GM12872 (cell line): ENCODE results near the gene SPRYD7.

Source experiments
- CTCF ChIP-seq: IDR thresholded peaks from 3 replicates; pipeline ENCODE4 v1.5.1; 2011; ENCODE audit warnings: low read depth, mild to moderate bottlenecking, low read length, moderate library complexity; ENCODE audit not compliant: insufficient read depth

SPRYD7 gene

DNA sequence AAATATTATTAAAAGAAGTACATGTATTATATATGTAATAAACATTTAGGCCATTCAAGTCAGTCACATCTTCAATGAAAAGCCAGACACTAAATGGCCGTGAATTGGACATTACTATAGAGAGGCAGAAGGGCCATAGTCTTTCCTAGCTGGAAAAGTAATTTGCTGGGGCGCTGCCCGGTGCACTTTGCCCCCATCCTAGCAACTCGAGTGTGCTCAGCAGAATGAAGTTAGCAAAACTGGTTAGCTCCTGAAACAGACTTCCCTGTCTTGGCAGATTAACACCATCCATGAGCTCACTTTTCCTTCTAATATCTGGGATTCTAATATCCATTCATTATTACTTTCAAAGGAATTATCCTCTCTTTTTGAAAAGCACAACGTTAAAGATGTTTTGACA lies 2.8 kb upstream of the SPRYD7 start:
- no peak for TF ChIP-seq CTCF

DNA sequence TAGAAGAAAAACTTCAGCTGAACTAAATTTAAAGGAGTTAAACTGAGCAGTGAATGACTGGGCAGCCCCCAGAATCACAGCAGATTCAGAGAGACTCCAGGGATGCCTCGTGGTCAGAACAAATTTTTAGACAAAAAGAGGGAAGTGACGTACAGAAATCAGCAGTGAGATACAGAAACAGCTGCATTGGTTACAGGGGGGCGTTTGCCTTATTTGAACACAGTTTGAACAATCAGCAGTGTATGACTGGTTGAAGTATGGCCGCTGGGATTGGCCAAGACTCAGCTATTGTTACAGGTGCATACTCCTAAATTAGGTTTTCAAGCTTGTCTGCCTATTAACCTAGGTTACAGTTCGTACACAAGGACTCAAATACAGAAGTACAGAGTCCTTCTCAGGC lies 2.2 kb upstream of the SPRYD7 start:
- no peak for TF ChIP-seq CTCF

- TF ChIP-seq CTCF, result no peak
These were observed 781 bp upstream of the SPRYD7 start for GRCh38 chr13:49936968-49937273.

- TF ChIP-seq CTCF, result no peak
These were observed 717 bp downstream of the SPRYD7 start for GRCh38 chr13:49935171-49936074.

DNA sequence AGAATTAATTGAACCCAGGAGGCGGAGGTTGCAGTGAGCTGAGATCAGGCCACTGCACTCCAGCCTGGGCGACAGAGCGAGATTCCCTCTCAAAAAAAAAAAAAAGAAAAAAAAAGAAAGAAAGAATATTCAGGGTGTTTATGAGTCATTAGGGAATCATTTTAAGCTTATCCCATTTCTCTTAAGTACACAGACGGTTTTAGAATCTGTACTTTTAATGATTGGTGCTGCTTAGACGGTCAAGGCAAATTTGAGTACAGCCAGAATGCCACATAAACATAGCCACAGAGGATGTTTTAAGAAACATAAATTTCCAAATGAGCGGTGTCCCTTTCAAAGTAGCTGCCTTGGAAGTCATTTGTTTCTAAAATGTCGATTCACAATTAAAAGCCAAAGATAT lies 2.6 kb downstream of the SPRYD7 start:
- no peak for TF ChIP-seq CTCF

GRCh38 chr13:49932868-49933267 lies 3.3 kb downstream of the SPRYD7 start:
- TF ChIP-seq CTCF, result no peak

DNA sequence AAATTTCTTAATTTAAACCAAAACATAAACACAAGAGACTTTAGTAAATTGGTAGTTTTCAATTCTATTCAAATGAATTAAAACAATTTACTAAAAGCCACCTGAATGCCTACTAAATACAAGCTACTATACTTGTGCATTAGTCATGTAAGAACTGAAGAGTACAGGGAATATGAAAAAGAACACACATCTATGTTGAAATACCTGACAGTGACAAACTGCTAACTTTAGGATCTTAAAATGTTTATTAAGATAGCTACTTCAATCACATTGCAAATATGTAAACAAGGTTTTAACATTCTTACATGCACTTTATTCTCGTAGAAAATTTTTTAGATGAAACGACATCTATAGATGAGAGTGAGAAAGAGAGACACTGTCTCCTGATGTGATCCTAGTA lies 4.1 kb downstream of the SPRYD7 start:
- no peak for TF ChIP-seq CTCF
